GM12878 (cell line): ENCODE results near the gene FLOT1. TPM values are rescaled to one million over a fixed set of nuclear protein-coding genes. Genes with fewer than 3 reads are reported as not detected.
A peak's percentile ranks its signal among the peaks of the same experiment; 100 is the strongest.

ENCODE experiments used
- BCL11A ChIP-seq: IDR thresholded peaks from 2 replicates; pipeline ENCODE4 v1.6.1; 2011; ENCODE audit warnings: low read depth, low read length
- CEBPZ ChIP-seq: fragments of 150-350 bp; IDR thresholded peaks from 2 replicates; pipeline ENCODE4 v1.6.1; 2016; ENCODE audit warnings: low read depth, low read length
- CHD2 ChIP-seq: IDR thresholded peaks from 2 replicates; pipeline ENCODE4 v1.6.1; 2011; ENCODE audit warnings: low read depth, low read length, improper control_type of control experiment, borderline replicate concordance
- CREB1 ChIP-seq: IDR thresholded peaks from 2 replicates; pipeline ENCODE4 v1.6.1; 2012; ENCODE audit warnings: low read depth, mild to moderate bottlenecking, inconsistent platforms
- EGR1 ChIP-seq, 2 experiments: IDR thresholded peaks; 1 replicate in 1 of 2; 2 replicates in 1 of 2; pipeline ENCODE4 v1.6.1; 2011 to 2012; ENCODE audit warnings: low read depth in 2 of 2, low read length in 2 of 2, borderline replicate concordance in 1 of 2, mild to moderate bottlenecking in 1 of 2, moderate library complexity in 1 of 2
- FOXM1 ChIP-seq: IDR thresholded peaks from 2 replicates; pipeline ENCODE4 v1.6.1; 2012; ENCODE audit warnings: low read depth, mild to moderate bottlenecking, inconsistent platforms, low read length, moderate library complexity
- KDM1A ChIP-seq: fragments of 200-600 bp; sonication (generic); IDR thresholded peaks from 2 replicates; pipeline ENCODE4 v1.6.1; 2016; ENCODE audit warnings: borderline replicate concordance
- PAX5 ChIP-seq: IDR thresholded peaks from 2 replicates; pipeline ENCODE4 v1.6.1; 2011; ENCODE audit warnings: low read depth, low read length, borderline replicate concordance
- POLR2AphosphoS2 ChIP-seq: IDR thresholded peaks from 2 replicates; pipeline ENCODE4 v1.6.1; 2011; ENCODE audit warnings: low read depth, mild to moderate bottlenecking, low read length, improper control_type of control experiment, moderate library complexity
- PRDM15 ChIP-seq: fragments of 450-650 bp; formaldehyde crosslinking; IDR thresholded peaks from 2 replicates; pipeline ENCODE4 v1.4.0; 2020; ENCODE audit warnings: mild to moderate bottlenecking, moderate library complexity
- RB1 ChIP-seq: fragments of 450-650 bp; formaldehyde crosslinking; IDR thresholded peaks from 2 replicates; pipeline ENCODE4 v1.6.1; 2017; ENCODE audit warnings: mild to moderate bottlenecking, borderline replicate concordance
- RELA ChIP-seq: fragments of 450-650 bp; IDR thresholded peaks from 2 replicates; pipeline ENCODE4 v1.8.0; 2014; ENCODE audit warnings: borderline replicate concordance; ENCODE audit not compliant: partially characterized antibody
- SIX5 ChIP-seq: IDR thresholded peaks from 2 replicates; pipeline ENCODE4 v1.6.1; 2011; ENCODE audit warnings: mild to moderate bottlenecking, low read depth, low read length, moderate library complexity; ENCODE audit not compliant: severe bottlenecking
- SMAD5 ChIP-seq: IDR thresholded peaks from 2 replicates; pipeline ENCODE4 v1.6.1; 2016; ENCODE audit warnings: antibody characterized with exemption, low read depth
- SMARCA5 ChIP-seq: fragments of 450-650 bp; IDR thresholded peaks from 2 replicates; pipeline ENCODE4 v1.6.1; 2017; ENCODE audit warnings: mild to moderate bottlenecking
- SUZ12 ChIP-seq: fragments of 200-600 bp; sonication (generic); IDR thresholded peaks from one replicate; pipeline ENCODE4 v1.6.1; 2018; ENCODE audit warnings: antibody characterized with exemption, mild to moderate bottlenecking; ENCODE audit not compliant: unreplicated experiment
- TCF3 ChIP-seq: IDR thresholded peaks from 2 replicates; pipeline ENCODE4 v1.6.1; 2012; ENCODE audit warnings: low read depth, mild to moderate bottlenecking, low read length, borderline replicate concordance; ENCODE audit not compliant: insufficient read depth
- USF2 ChIP-seq: IDR thresholded peaks from 2 replicates; pipeline ENCODE4 v1.6.1; 2011; ENCODE audit warnings: low read depth, low read length, improper control_type of control experiment, borderline replicate concordance
- YBX1 ChIP-seq: fragments of 450-650 bp; IDR thresholded peaks from 2 replicates; pipeline ENCODE4 v1.6.1; 2016; ENCODE audit warnings: antibody characterized with exemption
- polyA plus RNA-seq, 11 experiments: library from polyadenylated mRNA; depleted of rRNA in 4 of 11; unstranded in 6 of 11; stranded (reverse) in 5 of 11; fragments of >200 nt; fragmentation: Nextera tagmentation in 4 of 11; fragmentation: Illumina TruSeq in 1 of 11; extraction: Ambion mirVana in 4 of 11; extraction: Trizol in 1 of 11; gene quantifications; 1 replicate in 1 of 11; 2 replicates in 10 of 11; pipeline versions ENCODE4 v1.2.1 to v1.2.3, GENCODE V29; 2011 to 2016; ENCODE audit warnings: inconsistent platforms in 2 of 11, missing spikeins in 2 of 11, low read depth in 1 of 11
- total RNA-seq, 4 experiments: library from RNA; depleted of rRNA in 3 of 4; stranded (reverse); fragments of >200 nt in 3 of 4; fragmentation: Illumina TruSeq in 1 of 4; extraction: Trizol in 1 of 4; gene quantifications; 2 replicates each; pipeline versions ENCODE4 v1.2.1 to v1.2.3, GENCODE V29; 2013 to 2021

The FLOT1 gene
- total and polyA plus RNA-seq, 10 of the 15 experiments (the other 5 are each of a cell fraction or from before 2014, with no cell fraction given), result 12.3 to 153 (median 112) TPM

- TF ChIP-seq PAX5 (peak; percentile 98), RB1 (peak; percentile 87; the same call in 1 of the 2 replicates), CREB1 (no peak), SMAD5 (no peak), KDM1A (no peak), POLR2AphosphoS2 (peak; percentile 83; the same call in 1 of the 2 replicates), USF2 (no peak), TCF3 (peak; percentile 100), YBX1 (no peak), PRDM15 (CRISPR knock-in tag) (0 out of 2 replicates have a peak, but pooled peaks have one; percentile 54), RELA (no peak), SMARCA5 (peak; percentile 81; the same call in 1 of the 2 replicates), SUZ12 (no peak), FOXM1 (no peak), BCL11A (peak; percentile 68; the same call in 1 of the 2 replicates), CHD2 (peak; percentile 92), CEBPZ (no peak), SIX5 (no peak), EGR1 (IDR thresholded peaks at IDR 0.05; ENCODE audit: borderline replicate concordance in 1 of 2, low read depth in 2 of 2, low read length in 2 of 2) (peak in 1 of 2 experiments; percentile 82; a peak in 2 of 3 replicates)
Observed at GRCh38 chr6:30686908-30687658, 55.4 kb downstream of the FLOT1 start (continued).
